Measurements from ENCODE around the gene CCDC9B. TPM values are rescaled to one million over a fixed set of nuclear protein-coding genes. Genes with fewer than 3 reads are reported as not detected.

Gene CCDC9B
- total RNA-seq, 1 donor from 2014 or later, result 155 TPM

DNA sequence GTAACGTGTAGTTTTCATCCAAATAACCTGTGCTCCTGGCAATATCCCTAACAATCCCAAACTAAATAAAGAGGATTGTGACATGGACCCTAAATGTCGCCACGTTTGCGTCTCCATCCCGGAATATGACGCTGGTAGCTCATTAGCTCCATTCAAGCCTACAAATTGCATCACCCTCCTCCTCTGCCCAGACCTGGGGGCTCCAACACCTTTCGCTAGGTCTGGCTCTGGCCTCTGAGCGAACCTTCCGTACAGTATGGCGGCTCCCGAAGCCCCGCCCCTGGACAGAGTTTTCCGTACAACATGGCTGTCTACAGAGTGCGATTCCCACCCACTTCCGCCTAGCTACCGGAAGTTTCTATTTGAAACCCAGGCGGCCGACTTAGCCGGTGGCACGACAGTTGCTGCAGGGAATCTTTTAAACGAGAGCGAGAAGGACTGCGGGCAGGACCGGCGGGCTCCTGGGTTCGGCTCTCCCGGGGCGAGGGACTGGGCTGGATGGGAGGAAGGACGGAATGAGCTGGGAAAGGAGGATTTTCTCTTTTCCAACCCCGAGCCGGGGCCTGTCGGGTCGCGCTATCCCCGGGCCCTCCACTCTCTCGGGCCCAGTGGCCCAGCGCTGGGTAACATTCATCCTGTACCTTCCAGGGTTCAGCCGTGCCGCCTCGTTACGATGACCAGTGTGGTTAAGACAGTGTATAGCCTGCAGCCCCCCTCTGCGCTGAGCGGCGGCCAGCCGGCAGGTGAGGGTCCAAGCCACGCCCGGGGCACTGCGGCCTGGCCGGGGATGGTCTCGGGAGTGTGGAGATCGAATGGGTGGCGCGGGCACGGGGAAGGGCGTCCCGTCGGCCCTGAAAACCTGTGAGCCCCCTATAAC is 42.1 kb upstream of the CCDC9B start, which contains the start of gene KNSTRN:
TSS of gene KNSTRN (plus strand) at position 142 of the 877 bp plus-strand sequence. CDS start at position 257, 115 bp downstream.
- peak; percentile 90 for DNase-seq
- no peaks in the 10 kb centered on the region for H3K27me3 ChIP-seq (ENCODE audit: low read depth)
- H3K36me3 ChIP-seq, result peaks cover 12% of the 10 kb centered on the region
- intact Hi-C loops (cut with micrococcal nuclease), result no loop called here
- H3K4me3 ChIP-seq, result peak within 1 kb of the TSS; percentile 87
- H3K27ac ChIP-seq (replicated peaks), result peak within 1 kb of the TSS; percentile 57
- H3K9me3 ChIP-seq (replicated peaks), result no peaks in the 10 kb centered on the region
- peaks cover 35% of the 10 kb centered on the region for H3K4me1 ChIP-seq
- TF ChIP-seq, protein P1, sequence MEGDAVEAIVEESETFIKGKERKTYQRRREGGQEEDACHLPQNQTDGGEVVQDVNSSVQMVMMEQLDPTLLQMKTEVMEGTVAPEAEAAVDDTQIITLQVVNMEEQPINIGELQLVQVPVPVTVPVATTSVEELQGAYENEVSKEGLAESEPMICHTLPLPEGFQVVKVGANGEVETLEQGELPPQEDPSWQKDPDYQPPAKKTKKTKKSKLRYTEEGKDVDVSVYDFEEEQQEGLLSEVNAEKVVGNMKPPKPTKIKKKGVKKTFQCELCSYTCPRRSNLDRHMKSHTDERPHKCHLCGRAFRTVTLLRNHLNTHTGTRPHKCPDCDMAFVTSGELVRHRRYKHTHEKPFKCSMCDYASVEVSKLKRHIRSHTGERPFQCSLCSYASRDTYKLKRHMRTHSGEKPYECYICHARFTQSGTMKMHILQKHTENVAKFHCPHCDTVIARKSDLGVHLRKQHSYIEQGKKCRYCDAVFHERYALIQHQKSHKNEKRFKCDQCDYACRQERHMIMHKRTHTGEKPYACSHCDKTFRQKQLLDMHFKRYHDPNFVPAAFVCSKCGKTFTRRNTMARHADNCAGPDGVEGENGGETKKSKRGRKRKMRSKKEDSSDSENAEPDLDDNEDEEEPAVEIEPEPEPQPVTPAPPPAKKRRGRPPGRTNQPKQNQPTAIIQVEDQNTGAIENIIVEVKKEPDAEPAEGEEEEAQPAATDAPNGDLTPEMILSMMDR (IDR thresholded peaks at IDR 0.05; ENCODE audit: borderline replicate concordance), result no peak

DNA sequence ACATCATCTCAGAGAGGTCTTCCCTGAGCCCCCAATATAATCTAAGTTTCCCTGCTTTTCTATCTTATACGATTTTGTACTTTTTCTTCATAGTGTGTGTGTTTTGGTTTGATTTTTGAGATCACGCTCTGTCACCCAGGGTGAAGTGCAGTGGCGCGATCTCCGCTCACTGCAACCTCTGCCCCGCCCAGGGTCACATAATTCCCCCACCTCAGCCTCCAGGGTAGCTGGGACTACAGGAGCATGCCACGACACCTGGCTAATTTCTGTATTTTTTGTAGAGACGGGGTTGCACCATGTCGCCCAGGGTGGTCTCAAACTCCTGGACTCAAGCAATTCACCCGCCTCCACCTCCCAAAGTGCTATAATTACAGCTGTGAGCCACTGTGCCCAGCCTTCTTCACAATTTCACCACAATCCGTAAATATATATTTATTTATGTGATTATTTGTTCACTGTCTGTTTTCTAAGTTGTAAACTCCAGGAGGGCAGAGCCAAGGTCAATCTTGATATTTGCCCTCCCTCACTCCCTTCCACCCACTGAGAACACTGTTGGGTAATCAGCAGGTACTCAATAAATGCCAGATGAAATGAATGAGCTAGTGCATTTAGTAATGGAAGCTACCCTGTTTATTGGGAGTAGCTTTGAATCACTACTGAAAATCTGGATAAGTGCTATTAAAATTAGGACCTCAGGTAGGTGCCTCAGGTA is 41.2 kb upstream of the CCDC9B start:
- H3K27me3 ChIP-seq (ENCODE audit: low read depth), result no peaks in the 10 kb centered on the region
- peak overlapping the region; percentile 87 for H3K4me3 ChIP-seq
- H3K27ac ChIP-seq (replicated peaks), result peak overlapping the region; percentile 57
- H3K36me3 ChIP-seq, result peaks cover 9% of the 10 kb centered on the region
- intact Hi-C loops (cut with micrococcal nuclease), result no loop called here
- TF ChIP-seq, protein P1 (IDR thresholded peaks at IDR 0.05; ENCODE audit: borderline replicate concordance), result no peak
- peaks cover 35% of the 10 kb centered on the region for H3K4me1 ChIP-seq
- H3K9me3 ChIP-seq (replicated peaks), result no peaks in the 10 kb centered on the region
- no peak for DNase-seq

DNA sequence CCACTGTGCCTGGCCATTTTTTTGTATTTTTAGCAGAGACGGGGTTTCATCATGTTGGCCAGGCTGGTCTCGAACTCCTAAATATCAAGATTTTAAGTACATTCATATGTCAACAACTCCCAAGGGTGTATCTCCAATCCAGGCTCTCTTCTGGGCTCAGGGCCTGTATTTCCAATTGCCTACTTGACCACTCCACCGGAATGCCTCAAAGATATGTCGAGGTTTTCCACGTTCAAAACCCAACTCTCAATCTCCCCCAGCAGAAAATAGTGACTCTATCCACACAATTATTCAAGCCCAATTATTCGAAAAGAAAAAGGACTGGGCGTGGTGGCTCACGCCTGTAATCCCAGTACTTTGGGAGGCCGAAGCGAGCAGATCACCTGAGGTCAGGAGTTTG is 39.9 kb upstream of the CCDC9B start:
- no peak for DNase-seq
- no peaks in the 10 kb centered on the region for H3K36me3 ChIP-seq
- peaks cover 35% of the 10 kb centered on the region for H3K4me1 ChIP-seq
- intact Hi-C loops (cut with micrococcal nuclease), result no loop called here
- H3K27me3 ChIP-seq (ENCODE audit: low read depth), result no peaks in the 10 kb centered on the region
- H3K9me3 ChIP-seq (replicated peaks), result no peaks in the 10 kb centered on the region
- TF ChIP-seq, protein P1 (IDR thresholded peaks at IDR 0.05; ENCODE audit: borderline replicate concordance), result no peak
- H3K27ac ChIP-seq (replicated peaks), result peak overlapping the region; percentile 69
- H3K4me3 ChIP-seq, result no peak overlapping the region

DNA sequence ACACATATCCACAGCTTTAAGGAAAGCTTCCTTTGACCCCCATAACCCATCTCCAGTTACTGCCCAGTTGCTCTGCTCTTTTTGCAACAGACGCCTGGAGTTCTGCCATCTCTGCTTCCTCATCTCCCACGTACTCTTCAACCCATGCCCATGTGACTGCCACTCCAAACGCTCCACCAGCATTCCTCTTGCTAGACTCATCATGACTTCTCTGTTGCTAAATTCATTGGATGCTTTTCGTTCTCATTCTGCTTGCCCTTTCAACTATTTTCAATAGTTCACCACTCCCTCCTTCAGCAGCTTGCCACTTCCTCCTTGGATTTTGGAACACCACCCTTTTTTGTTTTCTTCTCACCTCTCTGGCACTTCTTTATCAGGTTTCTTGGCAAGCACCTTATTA is 39.1 kb upstream of the CCDC9B start:
- TF ChIP-seq, protein P1 (IDR thresholded peaks at IDR 0.05; ENCODE audit: borderline replicate concordance), result no peak
- Histone ChIP-seq H3K4me3 (no peak overlapping the region), H3K36me3 (no peaks in the 10 kb centered on the region), H3K27ac (replicated peaks) (peak overlapping the region; percentile 69), H3K4me1 (peaks cover 35% of the 10 kb centered on the region), H3K27me3 (ENCODE audit: low read depth) (no peaks in the 10 kb centered on the region), H3K9me3 (replicated peaks) (no peaks in the 10 kb centered on the region)
- intact Hi-C loops (cut with micrococcal nuclease), result no loop called here
- DNase-seq, result peak; percentile 35

DNA sequence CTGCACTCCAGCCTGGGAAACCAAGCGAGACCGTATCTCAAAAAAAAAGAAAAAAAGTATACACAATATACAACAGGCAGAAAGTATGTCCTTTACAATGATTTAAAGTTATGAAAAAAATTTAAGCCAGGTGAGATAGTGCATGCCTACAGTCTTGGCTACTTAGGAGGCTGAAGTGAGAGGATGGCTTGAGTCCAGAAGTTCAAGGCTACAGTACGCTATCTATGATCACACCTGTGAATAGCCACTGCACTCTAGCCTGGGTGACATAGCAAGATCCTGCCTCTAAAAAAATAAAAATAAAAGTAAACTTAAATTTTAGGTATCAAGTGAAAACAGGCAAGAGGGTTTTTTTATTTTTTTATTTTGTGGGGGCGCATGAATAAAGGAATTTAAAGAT is 38.6 kb upstream of the CCDC9B start:
- Histone ChIP-seq H3K4me3 (no peak overlapping the region), H3K27me3 (ENCODE audit: low read depth) (no peaks in the 10 kb centered on the region), H3K27ac (replicated peaks) (peak overlapping the region; percentile 69), H3K9me3 (replicated peaks) (no peaks in the 10 kb centered on the region), H3K4me1 (peaks cover 35% of the 10 kb centered on the region), H3K36me3 (no peaks in the 10 kb centered on the region)
- no peak for DNase-seq
- intact Hi-C loops (cut with micrococcal nuclease), result no loop called here
- TF ChIP-seq, protein P1 (IDR thresholded peaks at IDR 0.05; ENCODE audit: borderline replicate concordance), result no peak
